GM23338 (cell line): ENCODE measurements around the gene CRACR2A. TPM values are rescaled to one million over a fixed set of nuclear protein-coding genes. Genes with fewer than 3 reads are reported as not detected.

Experiments used
- ATAC-seq: fragments of 200-7000 bp; cut with Tn5 transposase; 3 replicates; pipeline ENCODE4 v1.9.1; 2020
- DNase-seq: peaks from one replicate; pipeline ENCODE4 v3.0.0-alpha.2; 2015; ENCODE audit warnings: low spot score
- H2AFZ ChIP-seq: fragments of 200-600 bp; sonication (generic); 2 replicates; pipeline ENCODE4 v1.8.0; 2016; ENCODE audit warnings: antibody characterized with exemption, mild to moderate bottlenecking, moderate library complexity
- H3F3A ChIP-seq: fragments of 200-600 bp; sonication (generic); replicated peaks from 2 replicates; pipeline ENCODE4 v1.8.0; 2017; ENCODE audit warnings: antibody characterized with exemption, mixed run types, low read depth
- H3K27ac ChIP-seq: fragments of 200-600 bp; sonication (generic); 2 replicates; pipeline ENCODE4 v1.6.1; 2016; ENCODE audit warnings: low read depth
- H3K27me3 ChIP-seq: fragments of 200-600 bp; sonication (generic); 2 replicates; pipeline ENCODE4 v1.8.0; 2016; ENCODE audit warnings: mild to moderate bottlenecking, mixed run types, moderate library complexity; ENCODE audit not compliant: insufficient read depth
- H3K36me3 ChIP-seq: fragments of 200-600 bp; sonication (generic); 2 replicates; pipeline ENCODE4 v1.8.0; 2016; ENCODE audit warnings: mild to moderate bottlenecking; ENCODE audit not compliant: insufficient read depth
- H3K4me1 ChIP-seq: fragments of 200-600 bp; sonication (generic); 2 replicates; pipeline ENCODE4 v1.8.0; 2016; ENCODE audit warnings: mild to moderate bottlenecking, moderate library complexity; ENCODE audit not compliant: insufficient read depth
- H3K4me2 ChIP-seq: fragments of 200-600 bp; sonication (generic); 2 replicates; pipeline ENCODE4 v1.7.1; 2017; ENCODE audit warnings: mixed run types
- H3K4me3 ChIP-seq: fragments of 200-600 bp; sonication (generic); 2 replicates; pipeline ENCODE4 v1.6.1; 2016; ENCODE audit warnings: mixed run types
- H3K79me2 ChIP-seq: fragments of 200-600 bp; sonication (generic); replicated peaks from 2 replicates; pipeline ENCODE4 v1.8.0; 2017; ENCODE audit warnings: mild to moderate bottlenecking; ENCODE audit not compliant: insufficient read depth
- H3K9me2 ChIP-seq: fragments of 200-600 bp; sonication (generic); 2 replicates; pipeline ENCODE4 v1.8.0; 2017; ENCODE audit not compliant: insufficient read depth
- H4K20me1 ChIP-seq: fragments of 200-600 bp; sonication (generic); replicated peaks from 2 replicates; pipeline ENCODE4 v1.8.0; 2017; ENCODE audit warnings: mild to moderate bottlenecking; ENCODE audit not compliant: insufficient read depth
- H3K27ac Mint-ChIP-seq: 2 replicates; pipeline ENCODE4 v1.8.0; 2020; ENCODE audit warnings: inconsistent platforms, mild to moderate bottlenecking, moderate library complexity, mixed read lengths
- H3K27me3 Mint-ChIP-seq: 3 replicates; pipeline ENCODE4 v1.8.0; 2022; ENCODE audit warnings: low read depth, mild to moderate bottlenecking, moderate library complexity, mixed read lengths, inconsistent platforms; ENCODE audit not compliant: insufficient read depth, poor library complexity
- H3K36me3 Mint-ChIP-seq: 3 replicates; pipeline ENCODE4 v1.8.0; 2021; ENCODE audit warnings: low read depth, mild to moderate bottlenecking, inconsistent platforms, moderate library complexity, mixed read lengths
- H3K4me1 Mint-ChIP-seq: 3 replicates; pipeline ENCODE4 v1.8.0; 2020; ENCODE audit warnings: mild to moderate bottlenecking, inconsistent platforms, mixed read lengths
- H3K4me3 Mint-ChIP-seq: 3 replicates; pipeline ENCODE4 v1.8.0; 2021; ENCODE audit warnings: moderate library complexity, mild to moderate bottlenecking, inconsistent platforms, mixed read lengths
- H3K9me3 Mint-ChIP-seq: 3 replicates; pipeline ENCODE4 v1.8.0; 2020; ENCODE audit warnings: moderate library complexity, mild to moderate bottlenecking, inconsistent platforms, mixed read lengths
- CREB1 ChIP-seq: fragments of 250-450 bp; sonication (Bioruptor Pico); IDR thresholded peaks from 2 replicates; pipeline ENCODE4 v1.5.0; 2020; ENCODE audit warnings: low read depth, mild to moderate bottlenecking, moderate library complexity
- CTCF ChIP-seq, 2 experiments: fragments of 200-600 bp in 1 of 2; sonication (generic) in 1 of 2; conservative IDR thresholded peaks; 2 replicates each; pipeline versions ENCODE4 v1.5.1 to v1.6.1; 2016 to 2017; ENCODE audit warnings: antibody characterized with exemption in 2 of 2, low read depth in 2 of 2, mild to moderate bottlenecking in 2 of 2, moderate library complexity in 1 of 2
- ETS1 ChIP-seq: IDR thresholded peaks from 2 replicates; pipeline ENCODE4 v1.6.1; 2016; ENCODE audit warnings: antibody characterized with exemption
- EZH2 ChIP-seq: fragments of 200-600 bp; sonication (generic); IDR thresholded peaks from one replicate; pipeline ENCODE4 v1.8.0; 2017; ENCODE audit warnings: antibody characterized with exemption, mild to moderate bottlenecking, low read depth; ENCODE audit not compliant: unreplicated experiment
- EZH2phosphoT487 ChIP-seq: fragments of 200-600 bp; sonication (generic); IDR thresholded peaks from one replicate; pipeline ENCODE4 v1.8.1; 2018; ENCODE audit warnings: antibody characterized with exemption; ENCODE audit not compliant: unreplicated experiment
- JUNB ChIP-seq: IDR thresholded peaks from one replicate; pipeline ENCODE4 v1.6.1; 2016; ENCODE audit warnings: antibody characterized with exemption; ENCODE audit not compliant: unreplicated experiment
- NANOG ChIP-seq: IDR thresholded peaks from 2 replicates; pipeline ENCODE4 v1.6.1; 2016; ENCODE audit warnings: antibody characterized with exemption, borderline replicate concordance
- POLR2AphosphoS5 ChIP-seq: IDR thresholded peaks from 2 replicates; pipeline ENCODE4 v1.6.1; 2016; ENCODE audit warnings: antibody characterized with exemption, low read depth
- REST ChIP-seq: IDR thresholded peaks from one replicate; pipeline ENCODE4 v1.6.1; 2018; ENCODE audit warnings: antibody characterized with exemption; ENCODE audit not compliant: unreplicated experiment
- STAT1 ChIP-seq: IDR thresholded peaks from one replicate; pipeline ENCODE4 v1.6.1; 2016; ENCODE audit warnings: antibody characterized with exemption; ENCODE audit not compliant: unreplicated experiment
- ZNF114 ChIP-seq: fragments of 250-450 bp; sonication (Bioruptor Pico); IDR thresholded peaks from 2 replicates; pipeline ENCODE4 v1.5.0; 2020; ENCODE audit warnings: mild to moderate bottlenecking, moderate library complexity
- ZNF331 ChIP-seq: fragments of 250-450 bp; sonication (Bioruptor Pico); IDR thresholded peaks from 2 replicates; pipeline ENCODE4 v1.5.0; 2020; ENCODE audit warnings: low read depth, mild to moderate bottlenecking, moderate library complexity
- ZNF462 ChIP-seq: fragments of 250-450 bp; sonication (Bioruptor Pico); IDR thresholded peaks from 2 replicates; pipeline ENCODE4 v1.5.0; 2020; ENCODE audit warnings: mild to moderate bottlenecking, moderate library complexity
- polyA plus RNA-seq: library from polyadenylated mRNA; unstranded; fragments of >200 nt; fragmentation: Nextera tagmentation; extraction: Ambion mirVana; gene quantifications from 2 replicates; pipeline ENCODE4 v1.2.1, GENCODE V29; 2016
- total RNA-seq: library from RNA; depleted of rRNA; stranded (reverse); fragments of >200 nt; shearing (Covaris generic); gene quantifications from 2 replicates; pipeline ENCODE4 v1.2.3, GENCODE V29; 2014

CRACR2A gene
- total and polyA plus RNA-seq, 2 experiments from 2014 or later, result 1.5 to 3.0 TPM

GRCh38 chr12:3607039-3607720 lies 145.7 kb downstream of the CRACR2A start:
- TF ChIP-seq POLR2AphosphoS5 (no peak), EZH2phosphoT487 (no peak), CREB1 (no peak), ZNF462 (no peak), REST (no peak), JUNB (no peak), NANOG (no peak), ZNF331 (no peak), EZH2 (no peak), STAT1 (no peak), ETS1 (no peak), CTCF (conservative IDR thresholded peaks at IDR 0.05; ENCODE audit: low read depth in 2 of 2) (no peak), ZNF114 (CRISPR knock-in tag) (no peak)
- H3K36me3 Mint-ChIP-seq, result no peaks in the 10 kb centered on the region
- Histone ChIP-seq H3K27ac (no peak overlapping the region), H2AFZ (no peak overlapping the region), H3K27me3 (peaks cover 10% of the 10 kb centered on the region; the same call in 1 of the 2 replicates), H4K20me1 (no peaks in the 10 kb centered on the region; the same call in 1 of the 2 replicates), H3K79me2 (no peaks in the 10 kb centered on the region), H3K36me3 (no peaks in the 10 kb centered on the region), H3K4me3 (no peak overlapping the region), H3K4me1 (peaks cover 33% of the 10 kb centered on the region), H3F3A (0 out of 2 replicates have a peak, but pooled peaks cover 4% of the 10 kb centered on the region), H3K9me2 (no peaks in the 10 kb centered on the region), H3K4me2 (no peak overlapping the region)
- no peak overlapping the region for H3K27ac Mint-ChIP-seq
- no peaks in the 10 kb centered on the region for H3K9me3 Mint-ChIP-seq
- no peak overlapping the region for H3K4me3 Mint-ChIP-seq
- peak; percentile 6; the same call in 2 of the 3 replicates for ATAC-seq
- peaks cover 58% of the 10 kb centered on the region for H3K4me1 Mint-ChIP-seq
- peaks cover 22% of the 10 kb centered on the region for H3K27me3 Mint-ChIP-seq
- DNase-seq, result no peak
